Thymus (tissue), 11 donors: ENCODE results near the gene LDB3. TPM values are rescaled to one million over a fixed set of nuclear protein-coding genes. Genes with fewer than 3 reads are reported as not detected.

Experiments
- DNase-seq, 9 donors: peaks; one replicate each; pipeline ENCODE4 v3.0.0-alpha.2; 2013; ENCODE audit warnings: low spot score in 9 of 9, low read depth in 6 of 9, missing footprints in 1 of 9
- H3K27ac ChIP-seq, 2 donors: one replicate each; pipeline ENCODE4 v1.5.1; 2013; ENCODE audit warnings: control low read depth in 1 of 2, low read depth in 1 of 2, low read length in 1 of 2, mild to moderate bottlenecking in 1 of 2, moderate library complexity in 1 of 2
- H3K27me3 ChIP-seq, 2 donors: one replicate each; pipeline ENCODE4 v1.5.1; 2013; ENCODE audit warnings: low read length in 1 of 2; ENCODE audit not compliant: control insufficient read depth in 2 of 2, insufficient read depth in 1 of 2
- H3K36me3 ChIP-seq, 2 donors: one replicate each; pipeline ENCODE4 v1.5.1; 2013; ENCODE audit warnings: low read length in 1 of 2, mild to moderate bottlenecking in 1 of 2, moderate library complexity in 1 of 2; ENCODE audit not compliant: control insufficient read depth in 2 of 2, insufficient read depth in 2 of 2
- H3K4me1 ChIP-seq, 2 donors: one replicate each; pipeline ENCODE4 v1.5.1; 2013; ENCODE audit warnings: low read length in 2 of 2; ENCODE audit not compliant: control insufficient read depth in 2 of 2, insufficient read depth in 2 of 2
- H3K4me3 ChIP-seq, 2 donors: one replicate each; pipeline ENCODE4 v1.5.1; 2013; ENCODE audit warnings: low read length in 2 of 2, control low read depth in 1 of 2, mild to moderate bottlenecking in 1 of 2
- H3K9me3 ChIP-seq, 2 donors: one replicate each; pipeline ENCODE4 v1.5.1; 2013; ENCODE audit warnings: low read length in 1 of 2, mild to moderate bottlenecking in 1 of 2; ENCODE audit not compliant: control insufficient read depth in 2 of 2, insufficient read depth in 1 of 2
- WGBS: extraction: QIAGEN DNeasy Blood & Tissue Kit; methylation state at CpG from one replicate; pipeline ENCODE4 v1.1.7; 2013; 5-methylcytosine and 5-hydroxymethylcytosine counted together
- polyA plus RNA-seq: library from polyadenylated mRNA; stranded (reverse); fragments of 200-250 nt; gene quantifications from one replicate; pipeline ENCODE4 v1.2.3, GENCODE V29; 2013
- total RNA-seq: library from RNA; stranded (reverse); fragments of 120-200 nt; gene quantifications from one replicate; pipeline ENCODE4 v1.2.4, GENCODE V29; 2013
- donor health status: healthy.

LDB3 gene
- total and polyA plus RNA-seq, 2 donors: 0.38 to 2.9 TPM

GRCh38 chr10:86705905-86706304 is 37.6 kb downstream of the LDB3 start:
- Histone ChIP-seq H3K4me1 (peaks cover 0 to 4% of the 10 kb centered on the region in 2 donors), H3K27me3 (peaks cover 0 to 8% of the 10 kb centered on the region in 2 donors), H3K27ac (no peak overlapping the region), H3K36me3 (no peaks in the 10 kb centered on the region), H3K4me3 (no peak overlapping the region), H3K9me3 (peaks cover 0 to 6% of the 10 kb centered on the region in 2 donors)
- no peak for DNase-seq
- 91% methylated on average over 2 of the region's 2 CpGs for WGBS

GRCh38 chr10:86706401-86706841 is 38.1 kb downstream of the LDB3 start:
- Histone ChIP-seq H3K27me3 (peaks cover 0 to 8% of the 10 kb centered on the region in 2 donors), H3K9me3 (peaks cover 0 to 7% of the 10 kb centered on the region in 2 donors), H3K27ac (no peak overlapping the region), H3K4me1 (peaks cover 0 to 5% of the 10 kb centered on the region in 2 donors), H3K4me3 (no peak overlapping the region), H3K36me3 (no peaks in the 10 kb centered on the region)
- WGBS: 97% methylated on average over 12 of the region's 12 CpGs
- no peak for DNase-seq

- Histone ChIP-seq H3K9me3 (peaks cover 0 to 7% of the 10 kb centered on the region in 2 donors), H3K27me3 (peaks cover 0 to 10% of the 10 kb centered on the region in 2 donors), H3K36me3 (no peaks in the 10 kb centered on the region), H3K4me3 (no peak overlapping the region), H3K27ac (no peak overlapping the region), H3K4me1 (peaks cover 0 to 7% of the 10 kb centered on the region in 2 donors)
- DNase-seq: no peak
- 97% methylated on average over 1 of the region's 1 CpG for WGBS
Measured at GRCh38 chr10:86706977-86707376, 38.7 kb downstream of the LDB3 start.

GRCh38 chr10:86707505-86707904 is 39.2 kb downstream of the LDB3 start:
- Histone ChIP-seq H3K36me3 (no peaks in the 10 kb centered on the region), H3K4me3 (no peak overlapping the region), H3K4me1 (peaks cover 0 to 12% of the 10 kb centered on the region in 2 donors), H3K27ac (no peak overlapping the region), H3K9me3 (peaks cover 0 to 7% of the 10 kb centered on the region in 2 donors), H3K27me3 (peaks cover 0 to 16% of the 10 kb centered on the region in 2 donors)
- 90% methylated on average over 4 of the region's 4 CpGs for WGBS
- no peak for DNase-seq

- Histone ChIP-seq H3K4me1 (peaks cover 0 to 12% of the 10 kb centered on the region in 2 donors), H3K4me3 (no peak overlapping the region), H3K9me3 (peaks cover 0 to 7% of the 10 kb centered on the region in 2 donors), H3K27ac (no peak overlapping the region), H3K36me3 (no peaks in the 10 kb centered on the region), H3K27me3 (peaks cover 0 to 20% of the 10 kb centered on the region in 2 donors)
- DNase-seq: no peak
- WGBS: 97% methylated on average over 8 of the region's 8 CpGs
Measured at GRCh38 chr10:86708068-86708782, 39.9 kb downstream of the LDB3 start.

GRCh38 chr10:86708783-86709380 is 40.6 kb downstream of the LDB3 start:
- no peak overlapping the region for H3K4me3 ChIP-seq
- peaks cover 0 to 7% of the 10 kb centered on the region in 2 donors for H3K9me3 ChIP-seq
- WGBS: 94% methylated on average over 5 of the region's 5 CpGs
- DNase-seq: no peak
- H3K27ac ChIP-seq: no peak overlapping the region
- H3K27me3 ChIP-seq: peaks cover 0 to 20% of the 10 kb centered on the region in 2 donors
- H3K36me3 ChIP-seq: no peaks in the 10 kb centered on the region
- H3K4me1 ChIP-seq: peaks cover 0 to 12% of the 10 kb centered on the region in 2 donors

- WGBS: 97% methylated on average over 16 of the region's 16 CpGs
Measured at GRCh38 chr10:86709396-86710185, 41.3 kb downstream of the LDB3 start.

GRCh38 chr10:86710987-86711512 is 42.7 kb downstream of the LDB3 start:
- H3K4me3 ChIP-seq: peak overlapping the region; percentile 42 to 85
- 7% methylated on average over 46 of the region's 46 CpGs for WGBS
- H3K4me1 ChIP-seq: peaks cover 0 to 12% of the 10 kb centered on the region in 2 donors
- H3K36me3 ChIP-seq: no peaks in the 10 kb centered on the region
- DNase-seq: peak in 8 of 9 donors; percentile 43 to 91 (median 74)
- H3K27ac ChIP-seq: peak overlapping the region; percentile 62 to 88
- peaks cover 0 to 7% of the 10 kb centered on the region in 2 donors for H3K9me3 ChIP-seq
- peaks cover 0 to 22% of the 10 kb centered on the region in 2 donors for H3K27me3 ChIP-seq

More at GRCh38 chr10:86709396-86710185, 41.3 kb downstream of the LDB3 start:
- Histone ChIP-seq H3K27me3 (peaks cover 0 to 20% of the 10 kb centered on the region in 2 donors), H3K4me3 (no peak overlapping the region), H3K36me3 (no peaks in the 10 kb centered on the region), H3K4me1 (peaks cover 0 to 12% of the 10 kb centered on the region in 2 donors), H3K27ac (no peak overlapping the region), H3K9me3 (peaks cover 0 to 7% of the 10 kb centered on the region in 2 donors)
- DNase-seq: no peak
